GM11168 (cell line): ENCODE measurements around the gene ZNF107.

Experiments used
- in situ Hi-C: fragments of 300-500 bp; cut with MboI; formaldehyde crosslinking; loops from one replicate; pipeline ENCODE4 v1.12.0; 2022; ENCODE audit warnings: low sequenced_read_pairs; ENCODE audit not compliant: unreplicated experiment

Gene ZNF107

GRCh38 chr7:64665980-64666662, at the start of gene ZNF107:
Gene ZNF107 (plus strand): TSS chr7:64666133. CDS start chr7:64666283, 150 bp downstream.
- in situ Hi-C loops: loop anchor here (10.0 kb wide), 1 partner anchor 351 kb away; the partner anchor contains the start of gene ZNF736

DNA sequence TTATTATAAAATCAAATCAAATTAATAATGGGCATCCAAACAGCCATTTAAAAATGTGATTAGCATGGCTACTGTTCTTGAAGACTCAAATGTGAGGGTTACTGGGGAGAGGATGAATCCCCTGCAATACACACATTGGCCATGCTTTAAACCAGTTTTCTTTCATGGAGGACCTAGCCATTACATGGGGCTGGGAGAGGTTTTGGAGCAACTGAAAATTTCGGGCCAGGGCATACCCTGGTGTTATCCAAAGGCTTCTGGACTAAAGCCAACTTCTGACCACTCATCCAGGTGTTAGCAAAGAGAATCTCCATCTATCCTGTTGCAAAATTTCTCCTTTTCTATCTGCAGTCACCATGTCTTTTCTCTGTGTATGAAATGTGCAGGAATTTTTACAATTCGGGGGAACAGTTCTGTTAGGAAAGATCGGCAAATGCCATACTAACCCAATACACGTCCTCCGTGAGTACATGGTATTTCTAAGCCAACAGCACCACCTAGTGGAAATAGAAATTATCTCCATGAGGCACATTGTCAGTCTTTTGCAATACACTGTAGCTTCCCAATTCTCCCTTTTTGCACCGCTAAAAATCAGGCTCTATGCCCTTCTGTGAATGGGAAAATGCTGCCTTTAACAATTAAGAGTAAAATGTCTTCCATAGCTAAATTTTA, 47.0 kb upstream of the ZNF107 start:
- in situ Hi-C loops: no loop called here

- in situ Hi-C loops: no loop called here
Observed at GRCh38 chr7:64619705-64620104, 46.2 kb upstream of the ZNF107 start.

DNA sequence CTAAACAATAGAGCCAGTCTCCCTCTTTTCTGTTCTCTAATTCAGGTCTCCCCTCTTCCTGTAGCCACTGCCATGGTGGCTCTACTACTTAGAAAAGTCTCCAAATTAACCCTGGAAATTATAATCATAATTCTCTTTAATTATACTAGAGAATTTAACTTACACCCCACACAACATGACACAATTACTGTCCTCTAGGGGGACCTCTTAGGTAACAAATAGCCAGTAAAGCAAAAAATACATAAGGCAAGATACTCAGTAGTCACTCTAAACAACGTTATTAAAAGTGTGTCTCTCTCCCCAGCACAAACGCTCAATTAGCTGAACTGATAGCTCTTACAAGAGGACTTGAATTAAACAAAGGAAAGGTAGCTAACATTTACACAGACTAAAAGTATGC, 44.3 kb upstream of the ZNF107 start:
- in situ Hi-C loops: no loop called here

DNA sequence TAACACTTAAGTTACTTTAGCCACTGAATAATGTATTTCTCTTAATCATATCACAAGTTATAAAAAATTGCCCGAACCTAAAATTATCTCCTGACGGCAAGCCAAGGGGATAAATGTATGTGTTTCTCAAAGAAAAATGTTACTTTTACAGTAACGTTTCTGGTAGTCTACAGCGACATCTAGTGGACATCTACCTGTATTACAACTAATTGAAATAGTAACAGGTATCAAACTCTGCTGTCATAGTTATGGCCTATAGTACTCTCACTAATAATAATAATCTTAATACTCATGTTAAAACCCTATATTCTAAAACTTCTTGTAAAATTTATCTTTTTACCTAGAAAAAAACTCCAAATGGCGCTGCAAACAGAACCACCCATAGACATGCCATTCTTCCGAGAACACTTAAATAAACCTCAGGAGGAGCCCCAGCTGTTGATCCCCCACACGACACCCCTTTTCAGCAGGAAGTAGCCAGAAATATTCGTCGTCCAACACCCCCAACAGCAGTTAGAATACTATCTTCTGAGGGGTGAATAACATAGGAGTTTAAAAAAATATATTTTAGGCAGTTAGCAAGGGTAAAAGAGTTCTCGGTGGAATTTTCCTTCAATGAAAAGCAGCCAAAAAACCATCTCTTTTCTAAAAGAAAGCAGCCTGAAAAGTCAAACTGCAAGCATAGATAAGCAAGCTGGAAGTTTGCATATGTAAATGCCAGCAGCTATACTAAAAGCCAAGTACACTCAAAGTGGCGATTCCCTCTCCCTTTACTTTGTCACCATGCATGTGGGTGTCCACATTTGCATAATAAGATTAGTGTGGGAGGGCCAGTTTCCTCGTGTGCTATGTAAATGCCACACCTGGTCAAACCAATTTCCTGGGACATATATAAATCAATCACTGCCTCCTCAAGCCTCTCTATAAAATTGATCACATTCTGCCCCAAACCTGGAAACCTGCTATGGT, 40.5 kb upstream of the ZNF107 start:
- in situ Hi-C loops: no loop called here

DNA sequence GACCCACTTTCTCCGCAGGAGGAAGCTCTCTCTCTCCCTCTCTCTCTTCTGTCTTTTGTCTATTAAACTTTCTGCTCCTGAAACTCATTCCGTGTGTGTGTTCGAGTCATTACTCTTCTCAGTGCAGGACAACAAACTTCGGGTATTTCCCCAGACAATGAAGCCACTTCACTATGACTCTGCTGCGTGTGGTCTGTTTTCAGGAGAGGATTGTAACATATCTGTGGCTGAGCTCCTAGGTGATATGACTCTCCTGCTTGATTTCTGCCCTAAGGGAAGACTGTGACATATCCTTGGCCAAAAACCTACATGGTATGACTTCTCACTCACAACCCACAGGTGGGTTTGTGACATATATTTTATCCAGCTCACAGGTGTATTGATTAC, 39.9 kb upstream of the ZNF107 start:
- in situ Hi-C loops: no loop called here

DNA sequence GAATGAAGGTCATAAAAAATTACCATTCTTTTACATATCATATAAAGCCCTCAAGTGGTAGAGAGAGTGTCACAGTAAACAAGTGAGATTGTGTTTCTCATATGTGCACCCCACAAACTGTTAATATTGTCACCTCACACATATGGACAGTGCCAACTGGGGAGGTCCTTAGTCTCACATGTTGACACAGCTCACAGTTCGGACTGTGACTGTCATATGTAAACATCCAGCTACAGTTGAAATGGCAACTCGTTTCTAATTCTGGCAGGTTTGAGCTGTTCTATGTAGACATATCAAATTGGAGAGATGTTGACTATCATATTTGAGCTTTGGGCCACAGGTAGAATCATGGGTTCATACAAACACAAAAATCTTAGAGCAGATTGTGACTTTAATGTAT, 39.4 kb upstream of the ZNF107 start:
- in situ Hi-C loops: no loop called here

GRCh38 chr7:64628192-64628591, 37.7 kb upstream of the ZNF107 start:
- in situ Hi-C loops: no loop called here

GRCh38 chr7:64628721-64629120, 37.2 kb upstream of the ZNF107 start:
- in situ Hi-C loops: no loop called here

- in situ Hi-C loops: no loop called here
Observed at GRCh38 chr7:64630496-64630895, 35.4 kb upstream of the ZNF107 start.

DNA sequence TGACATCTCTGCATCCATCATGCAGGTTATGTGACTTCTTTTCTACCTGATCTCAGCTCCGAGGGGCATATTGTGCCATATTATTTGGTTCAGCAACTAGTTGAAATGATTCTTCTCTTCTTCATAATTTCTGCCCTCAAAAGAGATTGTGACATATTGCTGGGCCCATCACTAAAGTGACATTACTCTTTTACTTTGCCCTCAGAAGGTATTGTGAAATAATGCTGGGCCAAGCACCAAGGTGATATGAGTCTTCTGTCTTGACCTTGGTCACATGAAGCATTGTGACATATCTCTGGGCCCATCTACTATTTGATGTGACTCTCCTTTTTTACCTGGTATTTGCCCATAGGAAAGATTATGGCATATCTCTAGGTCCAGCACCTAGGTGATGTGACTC, 33.9 kb upstream of the ZNF107 start:
- in situ Hi-C loops: no loop called here

DNA sequence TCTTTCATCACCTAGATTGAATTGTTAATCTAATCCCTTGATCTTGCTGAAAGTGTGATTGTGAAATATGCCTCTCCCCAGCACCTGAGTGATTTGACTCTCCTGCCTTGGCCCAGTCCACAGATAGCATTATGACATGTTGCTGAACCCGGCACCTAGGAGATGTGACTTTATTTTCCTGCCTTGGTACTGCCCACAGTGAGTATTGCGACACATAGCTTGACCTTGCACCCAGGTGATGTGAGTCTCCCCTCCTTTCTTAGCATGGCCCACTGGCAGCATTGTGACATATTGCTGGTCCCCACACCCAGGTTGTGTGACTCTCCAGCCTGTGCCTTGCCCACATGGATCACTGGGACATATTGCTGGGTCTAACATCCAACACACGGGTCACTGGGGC, 32.5 kb upstream of the ZNF107 start:
- in situ Hi-C loops: no loop called here

- in situ Hi-C loops: no loop called here
Observed at GRCh38 chr7:64634406-64635062, 31.4 kb upstream of the ZNF107 start.

- in situ Hi-C loops: no loop called here
Observed at GRCh38 chr7:64636386-64636785, 29.5 kb upstream of the ZNF107 start.

- in situ Hi-C loops: no loop called here
Observed at GRCh38 chr7:64637521-64638445, 28.1 kb upstream of the ZNF107 start.

DNA sequence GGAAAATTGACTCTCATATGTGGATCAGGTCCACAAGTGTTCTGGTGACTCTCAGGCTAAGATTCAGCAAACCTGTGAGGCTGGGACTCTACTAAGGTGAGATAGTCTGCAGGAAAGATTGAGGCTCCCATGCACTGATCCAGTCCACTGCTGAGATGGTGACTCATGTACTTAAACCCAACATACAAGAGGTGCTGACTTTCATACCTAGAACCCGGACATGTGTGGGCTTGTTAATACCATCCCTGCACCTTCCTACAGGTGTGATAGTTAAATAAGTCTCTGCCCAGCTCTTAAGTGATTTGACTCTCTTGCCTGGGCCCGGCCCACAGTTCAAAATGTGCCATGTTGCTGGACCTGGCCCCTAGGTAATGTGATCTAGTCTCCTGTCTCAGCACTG, 27.1 kb upstream of the ZNF107 start:
- in situ Hi-C loops: no loop called here

DNA sequence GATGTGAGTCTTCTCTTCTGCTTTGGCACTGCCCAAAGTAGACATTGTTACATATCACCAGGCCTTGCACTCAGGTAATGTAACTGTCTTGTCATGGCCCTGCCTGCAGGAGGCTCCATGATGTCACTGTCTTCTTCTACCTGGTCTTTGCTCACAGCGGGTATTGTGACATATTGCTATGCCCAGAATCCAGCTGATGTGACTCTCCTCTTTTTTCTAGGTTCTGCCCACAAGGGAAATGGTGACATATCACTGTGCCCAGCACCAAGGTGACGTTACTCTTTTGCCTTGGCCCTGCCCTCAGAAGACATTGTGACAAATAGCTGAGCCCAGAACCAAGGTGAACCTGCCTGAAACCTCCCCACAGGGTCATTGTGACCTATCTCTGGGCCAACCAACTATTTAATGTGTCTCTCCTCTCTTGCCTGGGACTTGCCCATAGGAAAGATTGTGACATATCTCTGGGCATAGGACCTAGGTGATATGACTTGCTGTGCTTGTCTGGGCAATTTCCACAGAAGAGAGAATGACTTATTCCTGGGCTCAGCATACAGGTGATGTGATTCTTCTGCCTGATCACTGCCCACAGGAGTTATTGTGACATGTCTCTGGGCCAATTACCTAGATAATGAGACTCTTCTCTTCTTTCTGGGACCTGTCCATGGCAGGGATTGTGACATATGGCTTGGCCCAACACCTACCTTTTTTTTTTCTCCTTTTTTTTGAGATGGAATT, 26.5 kb upstream of the ZNF107 start:
- in situ Hi-C loops: no loop called here

GRCh38 chr7:64640504-64640903, 25.4 kb upstream of the ZNF107 start:
- in situ Hi-C loops: no loop called here

GRCh38 chr7:64642046-64642445, 23.9 kb upstream of the ZNF107 start:
- in situ Hi-C loops: no loop called here
